CD4-positive, alpha-beta T cell treated with Interleukin-2 at 100 ng/mL for 4 hours (primary cell): ENCODE data around the gene MYOG.

Source experiments
- DNase-seq: peaks from one replicate; pipeline ENCODE4 v3.0.0-alpha.2; 2020; ENCODE audit warnings: low spot score

MYOG gene

DNA sequence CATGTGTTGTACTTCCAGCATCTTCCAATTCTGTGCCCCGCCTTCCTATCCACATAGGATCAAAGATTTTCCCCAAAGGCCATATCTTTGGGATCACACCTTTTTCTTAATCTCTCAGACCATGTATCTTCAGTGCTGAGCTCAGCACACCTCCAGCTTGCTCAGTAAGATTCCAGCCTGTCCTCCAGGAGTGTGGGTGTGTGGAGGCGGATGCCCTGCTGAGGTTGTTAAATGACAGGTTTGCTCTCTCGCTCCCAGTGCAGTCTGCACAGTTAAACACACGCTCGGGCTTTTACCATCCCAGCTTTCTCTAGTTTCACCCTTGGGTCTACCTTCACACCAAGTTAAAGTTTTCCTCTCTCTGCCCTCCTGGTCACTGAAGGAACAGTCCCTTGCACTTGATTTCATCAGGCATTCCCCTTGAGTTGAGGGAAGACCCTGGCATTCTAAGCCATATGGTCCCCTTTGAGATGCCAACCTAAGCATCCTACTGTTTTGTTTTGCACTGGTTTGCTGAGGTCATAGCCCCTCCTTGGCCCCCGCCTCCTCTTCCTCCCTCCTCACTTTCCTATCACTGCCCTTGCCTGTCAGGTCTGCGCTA is 13.7 kb downstream of the MYOG start:
- no peak for DNase-seq

DNA sequence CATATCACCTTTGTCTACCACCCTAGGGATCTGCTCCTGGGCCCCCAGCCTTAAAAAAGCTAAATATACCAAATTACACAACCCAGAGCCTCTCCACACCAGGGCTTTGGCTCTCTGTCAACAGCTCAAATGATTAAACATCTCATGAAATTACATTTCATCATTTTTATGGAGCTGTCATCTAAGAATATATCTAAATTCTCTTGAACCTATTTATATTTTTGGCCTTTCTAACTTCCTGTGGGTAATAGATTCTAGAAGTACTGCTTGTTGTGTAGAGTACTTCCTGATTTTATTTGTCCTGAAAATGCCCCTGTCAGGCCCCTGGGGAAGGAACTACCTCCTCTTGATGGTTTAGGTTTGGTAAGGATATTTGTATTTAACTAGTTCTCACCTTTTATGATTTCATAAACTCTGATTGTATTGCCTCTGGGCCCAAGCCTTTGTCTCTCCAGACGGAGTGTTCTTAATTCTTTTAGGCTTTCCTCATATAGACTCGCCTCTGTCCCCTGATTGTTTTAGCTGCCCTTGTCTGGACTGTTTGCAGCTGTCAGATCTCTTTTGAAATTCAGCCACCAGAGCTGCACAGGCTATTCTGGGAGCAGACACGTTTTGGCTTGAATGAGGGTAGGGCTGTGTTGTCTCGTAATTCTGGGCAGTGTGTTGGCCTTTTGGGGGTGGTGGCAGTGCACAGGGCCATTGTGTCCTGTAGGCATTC is 16.6 kb downstream of the MYOG start:
- DNase-seq, result no peak

DNA sequence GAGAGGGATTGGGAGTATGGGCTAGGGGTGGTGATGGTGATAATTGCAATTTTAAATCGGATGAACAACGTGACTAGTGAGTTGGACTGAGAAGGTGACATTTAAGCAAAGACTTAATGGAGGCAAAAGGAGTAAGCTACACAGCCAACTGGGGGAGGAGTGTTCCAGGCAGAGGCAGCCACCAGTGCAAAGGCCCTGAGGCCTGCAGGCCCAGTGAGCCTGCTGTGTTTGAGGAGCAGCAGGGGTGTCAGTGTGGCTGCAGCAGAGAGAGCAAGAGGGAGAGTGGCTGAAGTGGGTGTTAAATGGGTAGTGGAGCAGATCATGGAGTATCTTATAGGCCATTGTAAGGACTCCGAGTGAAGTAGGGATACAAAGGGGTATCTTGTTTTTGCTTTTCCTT is 18.8 kb downstream of the MYOG start:
- DNase-seq, result no peak

DNA sequence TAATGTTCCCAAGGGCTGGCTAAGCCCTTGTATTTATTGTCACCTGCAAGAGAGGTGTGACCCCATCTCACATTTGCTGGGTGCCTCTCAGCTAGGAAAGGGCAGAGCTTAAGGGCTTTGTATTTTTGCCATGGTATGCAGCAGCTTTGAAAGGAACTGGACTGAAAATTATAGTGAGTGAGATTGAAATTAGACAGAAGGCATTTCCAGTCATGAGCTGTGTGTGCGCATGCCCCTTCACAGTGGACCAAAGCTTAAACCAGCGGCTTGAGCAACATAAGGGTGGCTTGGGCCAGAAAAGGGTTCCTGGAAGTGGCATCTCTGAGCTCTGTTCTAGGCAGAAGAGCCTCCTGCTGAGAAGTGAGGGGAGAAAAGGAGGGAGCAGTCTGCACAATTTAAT is 19.8 kb downstream of the MYOG start:
- DNase-seq, result no peak

DNA sequence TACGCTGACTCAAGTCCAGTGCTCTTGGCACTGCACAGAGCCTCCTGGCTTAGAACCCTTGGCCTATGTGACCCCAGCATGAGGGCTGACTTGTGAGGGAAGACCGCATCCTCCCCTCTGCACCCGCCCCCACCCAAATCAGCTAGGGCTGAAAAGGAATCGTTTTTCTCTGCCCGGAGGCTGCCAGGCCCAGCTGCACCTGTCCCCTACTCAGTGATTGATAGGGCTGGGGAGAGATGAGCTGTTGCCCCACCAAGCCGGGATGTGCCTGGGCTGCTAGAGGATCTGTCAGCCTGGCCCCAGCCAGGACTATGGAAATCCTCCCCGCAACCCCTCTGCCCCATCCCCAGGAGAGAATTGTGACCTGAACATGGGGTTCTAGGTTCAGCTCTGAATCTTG is 20.6 kb downstream of the MYOG start:
- no peak for DNase-seq

DNA sequence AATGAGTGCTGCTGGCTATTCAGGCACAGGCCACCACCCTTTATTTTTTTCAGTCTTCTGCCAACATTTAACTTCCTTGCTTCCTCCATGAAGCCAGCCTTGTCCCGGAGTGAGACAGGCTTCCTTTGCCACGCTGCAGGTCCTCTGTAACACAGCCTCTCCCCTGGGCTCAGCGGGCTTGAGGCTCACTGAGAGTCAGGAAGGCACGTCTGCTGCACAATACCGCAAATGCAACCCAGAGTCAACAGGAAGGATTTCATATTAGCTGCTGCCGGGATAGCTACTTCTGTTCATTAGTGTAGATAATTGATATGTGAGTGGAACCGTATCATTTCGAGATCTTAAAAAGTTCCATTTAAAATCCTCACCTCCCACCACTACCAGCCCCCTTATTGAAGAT is 22.5 kb downstream of the MYOG start:
- no peak for DNase-seq

DNA sequence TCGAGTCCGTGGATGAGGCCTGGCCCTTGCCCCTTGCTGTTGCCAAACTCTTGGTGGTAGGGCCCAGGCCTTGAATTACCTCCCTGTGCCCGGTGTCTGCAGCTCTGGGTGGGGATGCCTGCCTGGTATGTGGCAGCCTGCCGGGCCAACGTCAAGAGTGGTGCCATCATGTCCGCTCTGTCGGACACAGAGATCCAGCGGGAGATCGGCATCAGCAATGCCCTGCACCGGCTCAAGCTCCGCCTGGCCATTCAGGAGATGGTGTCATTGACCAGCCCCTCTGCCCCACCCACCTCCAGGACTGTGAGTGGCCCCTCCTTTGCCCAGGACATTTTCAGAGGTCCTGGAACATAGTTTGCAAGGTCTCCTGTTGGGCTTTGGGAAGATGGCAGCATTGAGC is 25.7 kb downstream of the MYOG start:
- DNase-seq, result no peak

DNA sequence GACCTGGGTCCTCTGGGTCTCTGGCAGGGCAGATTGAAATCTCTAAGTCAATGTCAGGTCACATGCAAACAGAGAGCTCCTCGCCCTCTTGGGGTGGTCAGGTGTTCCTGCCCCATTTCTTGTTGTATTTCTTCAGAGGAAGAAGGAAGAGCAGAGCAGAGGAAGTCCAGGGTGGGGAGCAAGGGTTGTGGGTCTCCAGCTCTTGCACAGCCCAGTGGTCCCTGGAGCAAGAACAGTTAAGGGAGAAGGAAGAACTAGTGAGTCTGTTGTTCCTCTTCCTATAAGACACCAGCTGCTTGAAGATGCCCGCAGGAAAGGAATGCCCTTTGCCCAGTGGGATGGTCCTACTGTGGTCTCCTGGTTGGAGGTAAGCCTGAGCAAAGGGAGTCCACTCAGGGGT is 26.3 kb downstream of the MYOG start:
- no peak for DNase-seq

DNA sequence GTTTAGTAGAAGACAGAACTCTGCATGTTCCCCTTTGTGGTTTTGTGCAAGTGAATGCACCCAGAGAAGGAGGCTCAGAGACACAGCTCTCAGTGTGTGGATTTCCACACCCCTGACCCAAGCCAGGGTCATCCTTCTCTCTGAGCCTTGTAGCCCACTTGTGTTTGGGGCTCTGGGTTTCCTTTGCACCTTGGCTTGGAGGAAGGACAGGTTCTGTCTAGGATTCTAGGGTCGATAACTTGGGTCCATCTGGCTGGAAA is 27.2 kb downstream of the MYOG start:
- DNase-seq, result no peak

DNA sequence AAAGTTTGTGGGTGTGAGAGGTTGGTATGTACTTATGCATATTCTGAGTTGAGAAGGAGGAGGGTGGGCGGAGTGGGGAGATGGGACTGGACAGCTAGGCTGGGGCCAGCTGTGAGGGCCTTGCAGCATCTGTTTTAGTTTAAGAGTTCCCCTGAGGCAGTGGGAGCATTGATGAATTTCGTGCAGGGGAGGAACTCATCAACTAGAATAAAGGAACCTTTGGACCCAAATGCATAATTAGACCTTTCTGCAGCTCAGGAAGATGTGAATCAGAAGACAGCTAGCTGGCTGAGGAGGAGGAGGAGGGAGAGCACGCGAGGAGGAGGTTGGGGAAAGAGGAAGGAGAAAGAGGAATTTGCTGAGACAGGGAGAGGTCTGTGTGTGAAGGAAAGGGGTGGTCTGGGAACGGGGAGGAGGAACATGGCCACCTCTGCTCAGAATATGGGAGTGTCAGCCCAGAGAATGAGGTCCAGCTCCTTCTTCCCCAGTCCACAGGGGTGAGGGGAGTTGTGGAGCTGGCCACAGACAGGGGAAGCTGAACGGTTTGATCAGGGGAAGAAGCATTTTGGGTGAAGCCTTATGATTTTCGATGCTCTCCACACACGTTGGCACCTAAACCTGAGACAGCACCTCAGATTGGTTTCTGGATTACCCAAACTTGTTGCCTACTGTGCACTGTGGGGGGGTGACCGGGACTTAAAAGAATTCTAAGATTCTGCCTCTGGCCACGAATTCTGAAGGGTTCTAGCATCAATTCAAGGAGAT is 27.7 kb downstream of the MYOG start:
- no peak for DNase-seq

DNA sequence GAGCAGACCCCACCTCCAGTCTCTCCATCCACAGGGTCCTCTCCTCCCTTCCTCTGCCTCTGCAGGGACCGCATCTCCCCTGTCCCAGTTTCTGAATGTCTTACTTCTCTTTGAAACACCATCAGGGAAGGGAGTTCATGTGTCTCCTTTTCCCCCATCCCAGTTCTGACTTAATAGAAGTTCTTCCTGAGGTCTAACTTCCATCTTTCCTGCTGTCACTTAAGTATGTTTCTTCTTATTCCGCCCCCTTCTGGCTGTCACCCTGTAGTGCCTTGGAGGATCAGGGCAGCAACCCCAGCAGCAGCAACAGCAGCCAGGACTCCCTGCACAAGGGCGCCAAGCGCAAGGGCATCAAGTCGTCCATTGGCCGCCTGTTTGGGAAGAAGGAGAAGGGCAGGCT is 29.3 kb downstream of the MYOG start:
- DNase-seq, result no peak

DNA sequence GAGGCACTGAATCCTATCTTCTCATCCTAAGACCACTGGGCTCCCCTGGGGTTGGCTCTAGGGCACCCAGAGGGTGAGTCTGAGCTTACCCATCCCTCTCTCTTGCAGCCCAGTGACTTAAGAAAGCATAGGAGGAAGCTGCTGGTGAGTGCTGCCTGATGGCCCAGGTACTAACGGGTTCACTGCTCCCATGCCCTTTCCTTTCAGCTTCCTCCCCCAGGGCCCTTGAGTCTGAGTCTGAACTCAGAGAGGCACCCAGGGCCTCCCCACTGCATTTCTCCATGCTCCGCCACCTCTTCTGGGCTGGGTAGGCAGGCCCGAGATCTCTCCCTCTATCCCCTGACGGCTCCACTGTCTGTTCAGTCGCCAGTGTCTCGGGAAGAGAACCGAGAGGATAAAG is 29.8 kb downstream of the MYOG start:
- DNase-seq, result no peak

DNA sequence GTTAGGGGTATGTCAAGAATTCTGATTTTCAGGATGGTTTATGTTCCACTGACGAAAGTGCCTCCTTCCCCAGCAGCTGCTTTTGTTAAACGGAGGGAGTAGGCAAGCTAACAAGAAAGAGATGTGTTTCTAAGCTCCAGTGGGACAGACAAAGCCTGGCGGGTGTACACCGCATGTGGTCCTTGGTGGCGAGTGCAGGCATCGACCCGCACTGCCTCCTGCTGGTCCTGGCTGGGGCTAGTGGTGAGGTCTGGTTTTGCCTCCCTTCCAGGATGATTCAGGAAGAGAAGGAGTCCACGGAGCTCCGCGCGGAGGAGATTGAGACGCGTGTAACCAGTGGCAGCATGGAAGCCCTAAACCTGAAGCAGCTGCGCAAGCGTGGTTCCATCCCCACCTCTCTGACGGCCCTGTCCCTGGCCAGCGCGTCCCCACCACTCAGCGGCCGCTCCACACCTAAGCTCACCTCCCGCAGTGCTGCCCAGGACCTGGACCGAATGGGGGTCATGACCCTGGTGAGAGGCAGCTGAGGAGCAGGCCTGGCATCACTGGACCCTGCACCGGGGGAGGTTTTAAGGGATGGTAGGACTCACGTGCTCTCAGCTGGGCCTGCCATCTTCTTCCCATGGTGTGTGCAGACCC is 30.5 kb downstream of the MYOG start:
- no peak for DNase-seq

DNA sequence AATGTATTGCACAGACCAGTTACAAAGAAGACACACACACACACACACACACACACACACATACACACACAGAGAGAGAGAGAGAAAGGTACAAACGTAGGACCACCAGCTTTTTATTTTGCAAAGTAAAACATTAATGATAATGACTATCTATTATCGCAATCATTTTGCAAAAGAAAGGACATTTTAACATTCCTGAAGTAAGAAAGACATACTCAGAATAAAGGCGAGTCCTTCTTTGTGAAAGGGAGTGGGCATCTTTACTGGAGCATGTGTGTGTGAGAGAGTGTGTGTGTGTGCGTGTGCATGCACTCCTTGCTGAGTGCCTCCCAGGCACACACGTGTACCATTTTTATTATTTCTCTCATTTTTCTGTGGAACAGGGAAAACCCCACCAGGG is 31.2 kb downstream of the MYOG start:
- DNase-seq, result no peak

DNA sequence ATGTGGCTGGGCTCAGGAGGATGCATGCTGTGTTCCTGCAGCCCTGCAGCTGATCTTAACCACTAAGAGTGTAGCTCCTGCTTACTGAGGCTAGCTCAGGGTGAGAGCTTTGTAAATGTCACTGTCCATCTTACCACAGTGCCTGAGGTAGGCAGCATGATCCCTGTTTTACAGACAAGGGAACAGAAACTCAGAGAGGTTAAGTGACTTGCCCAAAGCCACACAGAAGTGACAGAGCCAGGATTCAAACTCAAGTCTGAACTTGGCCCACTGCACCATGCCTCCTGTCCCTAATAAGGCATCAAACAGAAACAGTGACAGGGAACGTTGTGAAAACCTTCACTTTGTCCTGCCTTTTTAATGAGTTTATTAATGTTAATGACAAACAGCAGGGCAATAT is 31.6 kb downstream of the MYOG start:
- no peak for DNase-seq

DNA sequence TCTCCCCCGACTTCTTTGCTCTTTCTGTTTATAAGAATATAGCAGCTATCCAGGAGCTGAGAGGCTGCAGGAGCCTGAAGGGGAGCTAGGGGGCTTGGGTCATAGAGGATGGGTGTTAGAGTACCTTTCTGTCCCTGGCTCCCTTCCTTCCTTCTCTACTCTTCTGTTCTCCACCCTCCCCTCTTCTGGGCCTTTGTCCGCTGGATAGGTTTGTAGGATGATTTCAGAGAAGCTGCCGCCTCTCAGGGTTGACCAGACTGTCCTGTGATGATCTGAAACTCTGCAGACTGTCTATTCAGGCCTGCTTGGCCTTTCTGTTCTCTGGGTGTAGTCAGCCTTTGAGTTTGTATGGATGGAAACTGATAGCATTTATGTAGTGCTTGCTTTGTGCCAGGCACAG is 33.2 kb downstream of the MYOG start:
- DNase-seq, result no peak

DNA sequence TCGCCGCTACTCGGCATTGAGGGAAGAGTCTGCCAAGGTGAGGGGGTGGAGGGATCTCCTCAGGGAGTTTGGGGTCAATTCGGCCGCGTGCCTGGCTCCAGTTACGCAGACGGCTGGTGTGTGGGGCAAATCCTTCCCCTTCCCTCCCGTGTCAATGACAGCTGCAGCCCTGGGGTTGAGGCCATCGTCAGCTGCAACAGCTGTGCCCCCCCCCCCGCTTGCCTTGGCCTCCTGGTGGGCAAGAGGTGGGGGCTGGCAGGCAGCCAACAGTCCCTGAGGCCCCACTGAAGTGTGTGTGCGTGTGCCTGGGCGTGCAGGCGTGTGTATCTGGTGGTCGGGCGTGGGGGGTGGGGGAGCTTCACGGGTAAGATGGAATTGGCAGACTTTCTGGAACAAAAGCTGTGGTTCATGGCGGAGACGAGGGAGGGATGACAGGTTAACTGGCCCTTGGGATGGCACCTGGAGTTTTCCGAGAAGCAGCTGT is 33.9 kb downstream of the MYOG start:
- no peak for DNase-seq

DNA sequence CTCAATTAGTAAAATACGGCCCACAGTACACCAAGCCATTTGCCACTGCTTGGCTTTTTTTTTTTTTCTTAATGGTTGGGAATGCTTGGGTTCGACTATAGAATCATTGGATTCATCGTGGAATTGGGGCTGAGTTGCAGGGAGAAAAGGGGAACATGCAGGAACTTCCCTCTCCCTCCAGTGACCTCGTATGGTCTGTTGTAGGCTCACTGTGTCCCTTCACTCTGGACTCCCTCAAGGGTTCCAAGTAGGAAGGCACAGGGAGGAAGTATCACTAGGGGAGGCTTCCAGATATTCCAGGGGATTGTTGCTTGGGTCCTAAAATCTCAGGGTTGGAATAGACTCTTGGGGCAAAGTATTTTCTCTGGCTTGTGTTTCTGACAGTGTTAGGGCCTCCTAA is 35.0 kb downstream of the MYOG start:
- DNase-seq, result no peak

DNA sequence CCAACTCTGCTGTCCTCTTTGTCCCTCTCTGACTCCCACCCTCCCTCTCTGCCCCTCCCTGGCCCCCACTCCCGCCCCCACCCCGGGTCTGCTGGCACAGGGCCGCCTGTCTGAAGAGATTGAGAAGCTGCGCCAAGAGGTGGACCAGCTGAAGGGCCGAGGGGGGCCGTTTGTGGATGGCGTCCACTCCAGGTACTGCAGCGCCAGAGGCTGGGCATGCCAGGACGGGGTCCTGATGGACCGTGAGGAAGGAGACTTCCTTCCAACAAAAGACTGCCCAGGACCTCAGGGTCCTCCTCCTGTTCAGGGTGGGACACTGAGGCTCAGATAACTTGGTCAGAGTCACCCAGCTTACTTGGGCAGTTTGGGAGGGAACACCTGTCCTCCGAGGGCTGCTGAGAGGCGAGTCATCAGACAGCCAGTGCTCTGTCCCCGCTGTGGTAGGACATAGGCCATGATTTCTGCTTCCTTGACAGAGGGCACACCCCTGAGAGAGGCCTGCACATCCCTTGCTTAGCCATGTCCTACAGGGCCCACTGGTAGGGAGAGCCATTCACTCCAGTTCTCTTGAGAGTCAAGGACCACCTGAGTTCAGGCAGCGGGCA is 36.1 kb downstream of the MYOG start:
- DNase-seq, result no peak

DNA sequence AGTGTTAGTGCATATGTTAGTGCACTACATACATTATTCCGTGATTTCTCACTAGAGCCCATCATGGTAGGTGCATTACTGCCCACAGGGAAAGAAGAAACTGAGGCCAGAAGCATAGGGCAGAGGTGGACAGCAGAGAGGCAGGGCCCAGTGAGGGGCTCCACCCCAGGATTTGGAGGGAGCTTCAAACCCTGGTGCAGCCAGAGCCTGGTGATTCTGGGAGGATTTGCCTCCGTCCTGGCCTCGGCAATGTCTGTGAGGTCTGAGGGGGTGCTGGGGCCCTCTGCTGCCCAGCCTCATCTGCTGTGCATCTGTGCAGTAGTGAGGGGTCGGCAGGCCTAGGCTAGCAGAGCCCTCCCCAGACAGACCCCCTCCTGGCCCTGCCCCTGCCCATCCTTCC is 36.7 kb downstream of the MYOG start:
- no peak for DNase-seq

DNA sequence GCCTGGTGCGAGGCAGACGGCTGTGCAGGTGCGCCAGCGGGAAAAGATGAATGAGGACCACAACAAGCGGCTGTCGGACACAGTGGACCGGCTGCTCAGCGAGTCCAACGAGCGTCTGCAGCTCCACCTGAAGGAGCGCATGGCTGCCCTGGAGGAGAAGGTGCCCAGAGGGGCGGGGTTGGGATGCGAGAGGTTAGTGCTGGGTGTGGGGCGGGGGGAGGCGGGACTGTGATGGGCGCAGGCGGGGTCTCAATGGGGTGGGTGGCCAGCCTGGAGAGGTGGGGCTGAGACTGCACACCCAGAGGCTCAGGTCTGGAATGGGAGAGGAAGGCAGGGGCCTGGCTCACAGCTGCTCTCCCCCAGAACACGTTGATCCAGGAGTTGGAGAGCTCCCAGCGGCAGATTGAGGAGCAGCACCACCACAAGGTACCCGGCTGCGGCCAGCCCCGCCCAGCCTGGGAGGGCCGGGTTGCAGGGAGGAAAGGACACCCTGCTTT is 37.2 kb downstream of the MYOG start:
- DNase-seq, result no peak

DNA sequence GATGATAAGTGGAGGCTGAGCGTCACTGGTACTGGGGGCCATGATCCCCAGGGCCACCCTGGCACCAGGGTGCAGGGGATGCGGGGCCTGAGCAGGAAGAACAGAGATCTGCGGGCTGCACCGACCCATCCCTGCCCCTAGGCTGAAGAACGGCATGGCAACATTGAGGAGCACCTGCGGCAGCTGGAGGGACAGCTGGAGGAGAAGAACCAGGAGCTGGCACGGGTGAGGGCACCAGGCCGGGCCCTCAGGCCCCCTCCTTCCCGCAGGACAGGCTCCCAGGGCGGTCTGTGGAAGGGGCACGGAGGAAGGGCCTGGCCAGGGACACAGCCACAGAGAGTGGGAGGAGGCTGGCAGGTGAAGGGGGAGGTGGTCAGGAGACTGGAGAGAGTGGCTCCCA is 37.7 kb downstream of the MYOG start:
- DNase-seq, result no peak
